HG03354 (cell line): ENCODE results near the gene ANLN.
"Not testable (repeated sequence)": the region's sequence is repeated elsewhere in the genome, so short reads cannot be mapped to it uniquely, and the experiment has no call there.

Experiments
- ATAC-seq: cut with Tn5 transposase; IDR thresholded peaks from one replicate; pipeline ENCODE4 v1.9.1; 2021; ENCODE audit warnings: mild to moderate bottlenecking; ENCODE audit not compliant: unreplicated experiment, poor library complexity, severe bottlenecking

The ANLN gene

GRCh38 chr7:36491317-36491716 is 101.7 kb downstream of the ANLN start:
- ATAC-seq = no peak

DNA sequence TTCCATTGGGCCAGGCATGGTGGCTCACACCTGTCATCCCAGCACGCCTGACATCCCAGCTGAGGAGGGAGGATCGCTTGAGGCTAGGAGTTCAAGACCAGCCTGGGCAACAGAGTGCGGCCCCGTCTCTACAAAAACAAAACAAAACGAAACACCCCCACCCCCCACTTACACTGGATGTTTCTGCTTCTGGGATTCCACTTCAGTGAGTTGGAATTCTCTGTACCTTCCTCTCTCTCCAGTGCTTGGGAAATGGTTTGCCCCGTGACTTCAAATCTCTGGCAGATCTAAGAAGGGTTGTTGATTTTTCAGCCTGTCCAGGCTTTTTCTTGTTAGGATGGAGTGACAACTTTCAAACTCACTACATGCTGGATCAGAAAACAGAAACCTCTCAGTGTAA is 106.9 kb downstream of the ANLN start:
- ATAC-seq = no peak

DNA sequence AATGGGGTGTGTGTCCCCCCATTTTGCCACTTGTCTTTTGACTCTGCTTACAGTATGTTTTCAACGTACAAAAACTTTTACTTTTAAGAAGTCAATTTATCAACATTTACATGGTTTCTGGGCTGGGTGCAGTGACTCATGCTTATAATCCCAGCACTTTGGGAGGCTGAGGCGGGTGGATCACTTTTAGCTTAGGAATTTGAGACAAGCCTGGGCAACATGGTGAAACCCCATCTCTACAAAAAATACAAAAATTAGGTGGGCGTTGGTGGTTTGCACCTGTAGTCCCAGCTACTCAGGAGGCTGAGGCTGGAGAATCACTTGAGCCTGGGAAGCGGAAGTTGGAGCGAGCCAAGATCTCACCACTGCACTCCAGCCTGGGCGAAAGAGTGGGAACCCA is 107.5 kb downstream of the ANLN start:
- ATAC-seq = not testable (repeated sequence)

DNA sequence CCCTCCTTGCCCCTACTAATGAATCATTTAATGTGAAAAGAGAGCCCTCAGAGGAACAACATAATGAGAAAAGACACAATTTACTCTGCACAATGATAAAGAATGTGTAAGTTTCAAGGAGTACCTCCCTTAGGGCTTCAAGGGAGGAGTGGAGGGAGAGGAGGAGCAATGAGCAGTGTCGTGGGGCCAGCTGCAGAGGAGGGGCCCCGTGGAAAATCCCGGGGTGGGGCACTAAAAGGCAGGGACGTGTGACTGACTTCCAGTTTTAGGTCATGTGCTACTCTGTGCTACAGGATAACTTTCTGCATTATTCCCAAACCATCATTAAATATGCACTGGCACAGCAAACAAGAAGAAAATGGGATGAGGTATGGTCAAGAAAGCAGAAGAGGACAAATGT is 108.1 kb downstream of the ANLN start:
- no peak for ATAC-seq
